Fibroblast of lung (primary cell): ENCODE data around the gene AADACL2. TPM values are rescaled to one million over a fixed set of nuclear protein-coding genes. Genes with fewer than 3 reads are reported as not detected.

Experiments used
- DNase-seq, 2 donors: peaks; one replicate each; pipeline versions ENCODE4 v3.0.0 to v3.0.0-alpha.2; 2010; ENCODE audit warnings: low read depth in 2 of 2
- H2AFZ ChIP-seq: 2 replicates; pipeline ENCODE4 v1.5.1; 2012; ENCODE audit warnings: low read length, control low read depth, inconsistent platforms
- H3K27ac ChIP-seq: 2 replicates; pipeline ENCODE4 v1.5.1; 2011; ENCODE audit warnings: low read length, control low read depth; ENCODE audit not compliant: insufficient read depth
- H3K27me3 ChIP-seq: 2 replicates; pipeline ENCODE4 v1.5.1; 2011; ENCODE audit warnings: mild to moderate bottlenecking, low read length; ENCODE audit not compliant: control insufficient read depth, insufficient read depth
- H3K36me3 ChIP-seq: 2 replicates; pipeline ENCODE4 v1.5.1; 2011; ENCODE audit warnings: low read length; ENCODE audit not compliant: control insufficient read depth, insufficient read depth
- H3K4me1 ChIP-seq: 2 replicates; pipeline ENCODE4 v1.5.1; 2011; ENCODE audit warnings: low read length; ENCODE audit not compliant: control insufficient read depth, insufficient read depth; ENCODE audit errors: extremely low read depth
- H3K4me2 ChIP-seq: 2 replicates; pipeline ENCODE4 v1.5.1; 2011; ENCODE audit warnings: low read length, control low read depth; ENCODE audit not compliant: insufficient read depth; ENCODE audit errors: extremely low read depth
- H3K4me3 ChIP-seq, 4 experiments: fragments of 200-600 bp in 1 of 4; sonication (generic) in 1 of 4; replicated peaks in 1 of 4; 2 replicates each; pipeline ENCODE4 v1.5.1; 2011 to 2016; ENCODE audit warnings: low read length in 4 of 4, low read depth in 3 of 4, mild to moderate bottlenecking in 3 of 4, control low read depth in 2 of 4, inconsistent platforms in 1 of 4, mixed read lengths in 1 of 4; ENCODE audit not compliant: insufficient read depth in 1 of 4; ENCODE audit errors: control extremely low read depth in 1 of 4
- H3K79me2 ChIP-seq: 2 replicates; pipeline ENCODE4 v1.5.1; 2012; ENCODE audit warnings: mild to moderate bottlenecking, low read length, inconsistent platforms; ENCODE audit not compliant: control insufficient read depth, insufficient read depth
- H3K9ac ChIP-seq: 2 replicates; pipeline ENCODE4 v1.5.1; 2011; ENCODE audit warnings: mild to moderate bottlenecking, low read length, control low read depth; ENCODE audit not compliant: insufficient read depth
- H3K9me3 ChIP-seq: 2 replicates; pipeline ENCODE4 v1.5.1; 2012; ENCODE audit warnings: low read depth, low read length; ENCODE audit not compliant: control insufficient read depth, insufficient read depth
- H4K20me1 ChIP-seq: 2 replicates; pipeline ENCODE4 v1.5.1; 2011; ENCODE audit warnings: low read length; ENCODE audit not compliant: control insufficient read depth, insufficient read depth; ENCODE audit errors: extremely low read depth
- CTCF ChIP-seq, 2 donors: IDR thresholded peaks in 1 of 2; conservative IDR thresholded peaks in 1 of 2; 1 replicate in 1 of 2; 2 replicates in 1 of 2; pipeline ENCODE4 v1.5.1; 2011 to 2012; ENCODE audit warnings: low read length in 2 of 2, control low read depth in 1 of 2, inconsistent platforms in 1 of 2, low read depth in 1 of 2, mild to moderate bottlenecking in 1 of 2
- EZH2 ChIP-seq: IDR thresholded peaks from 2 replicates; pipeline ENCODE4 v1.5.1; 2012; ENCODE audit warnings: low read length, control low read depth, mild to moderate bottlenecking; ENCODE audit errors: missing control alignments
- polyA plus RNA-seq, 2 donors: library from polyadenylated mRNA; depleted of rRNA in 1 of 2; stranded (reverse) in 1 of 2; unstranded in 1 of 2; fragments of >200 nt; gene quantifications; 2 replicates each; pipeline ENCODE4 v1.2.1, GENCODE V29; 2011 to 2012; ENCODE audit warnings: missing spikeins in 1 of 2
- total RNA-seq: library from RNA; depleted of rRNA; stranded (reverse); fragments of >200 nt; gene quantifications from 2 replicates; pipeline ENCODE4 v1.2.1, GENCODE V29; 2014

Gene AADACL2
- total and polyA plus RNA-seq, 2 donors (not counting 1 experiment from before 2014, with no cell fraction given) = not detected

GRCh38 chr3:151724576-151725562 is 8.9 kb upstream of the AADACL2 start:
- H3K4me2 ChIP-seq = no peak overlapping the region
- H3K27me3 ChIP-seq = no peaks in the 10 kb centered on the region
- DNase-seq = peak in 1 of 2 donors; percentile 58
- no peaks in the 10 kb centered on the region for H3K4me1 ChIP-seq
- H4K20me1 ChIP-seq = no peaks in the 10 kb centered on the region
- no peaks in the 10 kb centered on the region for H3K36me3 ChIP-seq
- no peak overlapping the region for H3K27ac ChIP-seq
- no peaks in the 10 kb centered on the region for H3K9me3 ChIP-seq
- H3K4me3 ChIP-seq = no peak overlapping the region
- no peak overlapping the region for H2AFZ ChIP-seq
- TF ChIP-seq CTCF (conservative IDR thresholded peaks at IDR 0.05 in 1 of 2, IDR thresholded peaks at IDR 0.05 in 1 of 2; ENCODE audit: low read depth in 1 of 2, low read length in 2 of 2) (no peak), EZH2 (no peak)
- H3K79me2 ChIP-seq = no peaks in the 10 kb centered on the region
- no peak overlapping the region for H3K9ac ChIP-seq

GRCh38 chr3:151726016-151726415 is 7.7 kb upstream of the AADACL2 start:
- no peak overlapping the region for H3K4me2 ChIP-seq
- H3K79me2 ChIP-seq = no peaks in the 10 kb centered on the region
- H4K20me1 ChIP-seq = no peaks in the 10 kb centered on the region
- no peak overlapping the region for H3K4me3 ChIP-seq
- no peak for TF ChIP-seq EZH2
- TF ChIP-seq CTCF (conservative IDR thresholded peaks at IDR 0.05 in 1 of 2, IDR thresholded peaks at IDR 0.05 in 1 of 2; ENCODE audit: low read depth in 1 of 2, low read length in 2 of 2) = no peak
- peak; percentile 41 to 63 for DNase-seq
- no peaks in the 10 kb centered on the region for H3K36me3 ChIP-seq
- H3K27ac ChIP-seq = no peak overlapping the region
- H2AFZ ChIP-seq = no peak overlapping the region
- H3K9me3 ChIP-seq = no peaks in the 10 kb centered on the region
- H3K27me3 ChIP-seq = no peaks in the 10 kb centered on the region
- no peaks in the 10 kb centered on the region for H3K4me1 ChIP-seq
- H3K9ac ChIP-seq = no peak overlapping the region

DNA sequence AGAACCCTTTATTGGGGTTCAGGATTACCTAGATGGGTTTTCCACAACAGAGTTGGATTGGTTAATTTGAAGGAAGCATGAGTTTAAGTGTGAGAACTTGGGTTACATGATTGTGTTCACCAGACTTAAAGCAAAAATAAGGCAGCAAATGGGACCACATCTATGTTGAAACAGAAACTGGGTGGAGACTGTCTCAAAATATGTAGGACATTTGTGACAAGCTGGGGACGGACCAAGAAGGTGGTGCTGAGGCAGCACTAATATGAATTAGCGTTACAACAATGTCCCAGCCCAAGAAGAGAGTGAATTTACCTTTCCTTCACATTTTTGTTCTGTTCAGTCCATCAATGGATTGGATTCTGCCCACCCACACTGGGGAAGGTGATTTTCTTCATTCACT is 866 bp upstream of the AADACL2 start:
- no peak for DNase-seq
- Histone ChIP-seq H3K36me3 (no peaks in the 10 kb centered on the region), H3K9ac (no peak overlapping the region), H3K79me2 (no peaks in the 10 kb centered on the region), H3K9me3 (no peaks in the 10 kb centered on the region), H2AFZ (no peak overlapping the region), H3K4me2 (no peak overlapping the region), H3K4me3 (no peak overlapping the region), H3K27me3 (no peaks in the 10 kb centered on the region), H3K27ac (no peak overlapping the region), H3K4me1 (no peaks in the 10 kb centered on the region), H4K20me1 (no peaks in the 10 kb centered on the region)
- TF ChIP-seq EZH2 (no peak), CTCF (conservative IDR thresholded peaks at IDR 0.05 in 1 of 2, IDR thresholded peaks at IDR 0.05 in 1 of 2; ENCODE audit: low read depth in 1 of 2, low read length in 2 of 2) (no peak)
